HG03095 (cell line): ENCODE measurements around the gene A2ML1.
"Not testable (repeated sequence)": the region's sequence is repeated elsewhere in the genome, so short reads cannot be mapped to it uniquely, and the experiment has no call there.

Experiments used
- ATAC-seq: cut with Tn5 transposase; IDR thresholded peaks from one replicate; pipeline ENCODE4 v1.9.1; 2021; ENCODE audit warnings: moderate library complexity; ENCODE audit not compliant: unreplicated experiment

The A2ML1 gene

GRCh38 chr12:8904665-8905064 is 82.2 kb downstream of the A2ML1 start:
- no peak for ATAC-seq

GRCh38 chr12:8905546-8905945 is 83.1 kb downstream of the A2ML1 start:
- no peak for ATAC-seq

GRCh38 chr12:8906266-8907180 is 84.1 kb downstream of the A2ML1 start:
- ATAC-seq: no peak

GRCh38 chr12:8907513-8907912 is 85.1 kb downstream of the A2ML1 start:
- no peak for ATAC-seq

GRCh38 chr12:8909752-8910151 is 87.3 kb downstream of the A2ML1 start:
- ATAC-seq: no peak

GRCh38 chr12:8911606-8912268 is 89.3 kb downstream of the A2ML1 start:
- no peak for ATAC-seq

GRCh38 chr12:8912914-8913313 is 90.5 kb downstream of the A2ML1 start:
- ATAC-seq: no peak

GRCh38 chr12:8913702-8914032 is 91.2 kb downstream of the A2ML1 start:
- no peak for ATAC-seq

- peak; percentile 63 for ATAC-seq
Observed at GRCh38 chr12:8914033-8914715, 91.8 kb downstream of the A2ML1 start, which contains the start of gene PHC1. Gene PHC1, plus strand, starts transcription at chr12:8914509. Its CDS starts 3,169 bp downstream, at chr12:8917678.

GRCh38 chr12:8914716-8915526 is 92.5 kb downstream of the A2ML1 start:
- ATAC-seq: peak; percentile 57

- ATAC-seq: no peak
Observed at GRCh38 chr12:8916154-8916553, 93.7 kb downstream of the A2ML1 start.

- ATAC-seq: no peak
Observed at GRCh38 chr12:8917031-8917430, 94.6 kb downstream of the A2ML1 start.

GRCh38 chr12:8917751-8918150 is 95.3 kb downstream of the A2ML1 start:
- ATAC-seq: no peak

- not testable (repeated sequence) for ATAC-seq
Observed at GRCh38 chr12:8919643-8920042, 97.2 kb downstream of the A2ML1 start.

- no peak for ATAC-seq
Observed at GRCh38 chr12:8922544-8922943, 100.1 kb downstream of the A2ML1 start.
